NB4 (cell line): Measurements from ENCODE around the gene KIF4A.
"Not testable (repeated sequence)": the region's sequence is repeated elsewhere in the genome, so short reads cannot be mapped to it uniquely, and the experiment has no call there.

Source experiments
- DNase-seq: peaks from one replicate; pipeline ENCODE4 v3.0.0; 2010; ENCODE audit warnings: low read depth
- H3K4me3 ChIP-seq: one replicate; pipeline ENCODE4 v1.5.1; 2011; ENCODE audit warnings: mild to moderate bottlenecking, low read depth, low read length, moderate library complexity
- MYC ChIP-seq: IDR thresholded peaks from 2 replicates; pipeline ENCODE4 v1.6.1; 2011; ENCODE audit warnings: low read depth, low read length
- POLR2A ChIP-seq: IDR thresholded peaks from 2 replicates; pipeline ENCODE4 v1.6.1; 2011; ENCODE audit warnings: mild to moderate bottlenecking; ENCODE audit not compliant: insufficient read length; ENCODE audit errors: extremely low read depth
- TF ChIP-seq, protein P1 (sequence below): IDR thresholded peaks from 2 replicates; pipeline ENCODE4 v1.6.1; 2011; ENCODE audit warnings: low read depth, low read length
- TF ChIP-seq, protein P2 (sequence below): IDR thresholded peaks from one replicate; pipeline ENCODE4 v1.5.1; 2012; ENCODE audit warnings: low read depth, low read length

Gene KIF4A

DNA sequence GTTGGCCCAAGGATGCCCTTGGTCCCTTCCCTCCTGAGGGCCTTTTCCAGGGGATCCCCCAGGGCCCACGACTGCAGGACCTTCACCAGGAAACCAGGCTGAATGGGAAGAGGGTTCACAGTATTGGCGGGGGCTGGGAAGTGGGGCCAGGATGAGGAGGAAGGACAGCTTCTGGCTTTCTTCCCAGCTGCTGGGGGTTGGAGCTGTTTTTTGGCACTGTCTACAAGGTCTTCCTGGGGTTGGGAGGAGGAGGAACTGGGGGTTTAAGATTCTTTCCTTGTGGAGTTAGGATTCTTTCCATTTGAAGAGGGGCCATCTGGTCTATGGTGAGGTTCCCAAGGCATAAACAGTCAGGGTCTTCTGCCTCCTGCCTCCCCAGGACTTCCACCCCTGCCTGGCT lies 64.8 kb downstream of the KIF4A start:
- no peak for DNase-seq
- no peak overlapping the region for H3K4me3 ChIP-seq
- TF ChIP-seq MYC: no peak
- TF ChIP-seq POLR2A: no peak
- TF ChIP-seq, protein P1, sequence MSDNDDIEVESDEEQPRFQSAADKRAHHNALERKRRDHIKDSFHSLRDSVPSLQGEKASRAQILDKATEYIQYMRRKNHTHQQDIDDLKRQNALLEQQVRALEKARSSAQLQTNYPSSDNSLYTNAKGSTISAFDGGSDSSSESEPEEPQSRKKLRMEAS: no peak
- TF ChIP-seq, protein P2, sequence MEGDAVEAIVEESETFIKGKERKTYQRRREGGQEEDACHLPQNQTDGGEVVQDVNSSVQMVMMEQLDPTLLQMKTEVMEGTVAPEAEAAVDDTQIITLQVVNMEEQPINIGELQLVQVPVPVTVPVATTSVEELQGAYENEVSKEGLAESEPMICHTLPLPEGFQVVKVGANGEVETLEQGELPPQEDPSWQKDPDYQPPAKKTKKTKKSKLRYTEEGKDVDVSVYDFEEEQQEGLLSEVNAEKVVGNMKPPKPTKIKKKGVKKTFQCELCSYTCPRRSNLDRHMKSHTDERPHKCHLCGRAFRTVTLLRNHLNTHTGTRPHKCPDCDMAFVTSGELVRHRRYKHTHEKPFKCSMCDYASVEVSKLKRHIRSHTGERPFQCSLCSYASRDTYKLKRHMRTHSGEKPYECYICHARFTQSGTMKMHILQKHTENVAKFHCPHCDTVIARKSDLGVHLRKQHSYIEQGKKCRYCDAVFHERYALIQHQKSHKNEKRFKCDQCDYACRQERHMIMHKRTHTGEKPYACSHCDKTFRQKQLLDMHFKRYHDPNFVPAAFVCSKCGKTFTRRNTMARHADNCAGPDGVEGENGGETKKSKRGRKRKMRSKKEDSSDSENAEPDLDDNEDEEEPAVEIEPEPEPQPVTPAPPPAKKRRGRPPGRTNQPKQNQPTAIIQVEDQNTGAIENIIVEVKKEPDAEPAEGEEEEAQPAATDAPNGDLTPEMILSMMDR: no peak

DNA sequence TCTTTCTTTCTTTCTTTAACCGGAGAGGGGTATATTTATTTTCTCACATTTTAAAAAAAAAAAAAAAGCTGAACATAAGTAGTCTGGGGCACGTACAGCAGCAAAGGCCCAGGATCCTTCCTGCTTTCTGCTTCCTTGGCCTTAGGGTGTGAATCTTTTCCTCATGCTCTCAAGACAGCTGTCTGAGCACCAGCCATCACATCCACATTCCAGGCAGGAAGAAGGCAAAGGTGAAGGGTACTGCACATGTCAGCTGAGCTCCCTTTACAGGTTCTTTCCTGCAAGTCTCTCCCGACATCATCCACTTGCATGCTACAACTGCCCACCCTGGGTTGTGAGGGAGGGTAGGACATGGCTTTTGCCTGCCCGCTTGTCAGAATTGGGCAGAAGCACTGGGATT lies 69.6 kb downstream of the KIF4A start:
- H3K4me3 ChIP-seq: no peak overlapping the region
- TF ChIP-seq, protein P2: no peak
- TF ChIP-seq, protein P1: no peak
- TF ChIP-seq MYC: no peak
- no peak for TF ChIP-seq POLR2A
- DNase-seq: no peak

DNA sequence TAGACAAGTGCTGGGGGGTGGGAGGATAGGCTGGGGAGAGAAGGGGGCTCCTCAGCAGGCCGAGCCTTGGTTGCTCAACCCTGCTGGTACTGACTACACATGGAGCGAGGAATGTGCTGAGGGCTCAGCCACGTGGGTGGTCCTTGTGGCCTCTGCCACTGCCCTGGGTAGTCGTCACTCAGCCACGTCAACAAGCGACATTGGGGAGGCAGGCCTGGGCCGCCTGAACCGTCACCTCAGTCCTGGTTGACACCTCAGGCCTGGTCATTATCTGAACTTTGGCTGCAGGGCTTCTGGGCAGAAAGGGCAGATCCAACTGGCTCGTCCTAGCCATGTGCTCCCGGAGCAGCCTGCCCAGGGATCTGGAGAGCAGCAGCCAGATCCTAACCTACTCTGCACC lies 70.5 kb downstream of the KIF4A start:
- TF ChIP-seq, protein P2: no peak
- TF ChIP-seq POLR2A: no peak
- no peak for TF ChIP-seq MYC
- TF ChIP-seq, protein P1: no peak
- no peak overlapping the region for H3K4me3 ChIP-seq
- no peak for DNase-seq

DNA sequence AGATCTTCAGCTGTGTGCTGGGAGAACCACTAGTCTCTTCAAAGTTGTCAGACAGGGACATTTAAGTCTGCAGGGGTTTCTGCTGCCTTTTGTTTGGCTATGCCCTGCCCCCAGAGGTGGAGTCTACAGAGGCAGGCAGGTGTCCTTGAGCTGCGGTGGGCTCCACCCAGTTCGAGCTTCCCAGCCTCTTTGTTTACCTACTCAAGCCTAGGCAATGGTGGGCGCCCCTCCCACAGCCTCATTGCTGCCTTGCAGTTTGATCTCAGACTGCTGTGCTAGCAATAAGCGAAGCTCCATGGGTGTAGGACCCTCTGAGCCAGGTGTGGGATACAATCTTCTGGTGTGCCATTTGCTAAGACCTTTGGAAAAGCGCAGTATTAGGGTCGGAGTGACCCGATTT lies 78.8 kb downstream of the KIF4A start:
- H3K4me3 ChIP-seq, DNase-seq: not testable (repeated sequence)

DNA sequence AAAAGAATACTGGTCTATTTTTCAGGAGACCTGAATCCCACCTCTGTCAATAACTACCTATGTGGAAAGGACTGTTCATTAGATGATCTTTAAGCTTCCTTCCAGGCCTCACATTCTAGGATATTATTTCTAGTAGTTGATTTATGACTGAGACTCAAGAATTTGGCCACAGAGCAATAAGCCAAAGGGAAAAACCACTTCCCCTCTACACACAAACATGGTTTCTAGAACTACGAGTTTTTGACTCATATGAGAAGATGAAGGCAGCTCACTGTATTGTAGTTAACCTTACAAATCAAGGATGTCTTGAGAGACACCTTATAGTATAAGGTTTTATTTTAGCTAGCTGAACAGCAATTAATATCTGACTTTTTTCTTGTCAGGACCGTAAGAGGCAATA lies 96.3 kb downstream of the KIF4A start:
- H3K4me3 ChIP-seq: no peak overlapping the region
- TF ChIP-seq POLR2A: no peak
- TF ChIP-seq, protein P2: no peak
- TF ChIP-seq, protein P1: no peak
- TF ChIP-seq MYC: no peak
- DNase-seq: no peak

DNA sequence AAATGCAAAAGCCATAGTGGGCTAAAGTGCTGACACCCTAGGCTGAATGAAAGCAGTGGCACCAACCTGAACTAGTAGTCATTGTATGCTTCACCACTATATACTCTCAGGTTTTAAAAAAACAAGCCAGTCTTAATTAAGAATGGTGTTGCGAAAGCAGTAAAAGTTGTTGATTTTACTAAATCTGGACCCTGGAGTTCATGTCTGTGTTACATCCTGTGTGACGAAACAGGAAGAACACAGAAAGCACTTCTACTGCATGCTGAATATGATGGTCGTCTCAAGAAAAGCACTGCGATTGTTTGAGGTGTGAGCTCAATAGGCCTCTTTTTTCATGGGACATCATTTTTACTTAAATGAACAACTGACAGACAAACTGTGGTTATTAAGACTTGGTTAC lies 109.0 kb downstream of the KIF4A start:
- TF ChIP-seq POLR2A: no peak
- TF ChIP-seq, protein P2: no peak
- TF ChIP-seq MYC: no peak
- TF ChIP-seq, protein P1: no peak
- no peak overlapping the region for H3K4me3 ChIP-seq

DNA sequence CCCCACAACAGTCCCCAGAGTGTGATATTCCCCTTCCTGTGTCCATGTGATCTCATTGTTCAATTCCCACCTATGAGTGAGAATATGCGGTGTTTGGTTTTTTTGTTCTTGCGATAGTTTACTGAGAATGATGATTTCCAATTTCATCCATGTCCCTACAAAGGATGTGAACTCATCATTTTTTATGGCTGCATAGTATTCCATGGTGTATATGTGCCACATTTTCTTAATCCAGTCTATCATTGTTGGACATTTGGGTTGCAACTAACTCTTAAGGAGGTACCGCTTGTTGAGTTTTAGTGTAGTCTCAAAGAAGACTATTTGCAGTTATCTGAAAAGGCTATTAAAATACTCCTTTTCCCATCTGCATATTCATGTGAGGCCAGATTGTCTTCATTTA lies 110.3 kb downstream of the KIF4A start:
- DNase-seq, H3K4me3 ChIP-seq: not testable (repeated sequence)

More for the DNA sequence above, 109.0 kb downstream of the KIF4A start:
- DNase-seq: peak; percentile 63
